Sigmoid colon (tissue), 7 donors: ENCODE data around the gene TCHH. TPM values are rescaled to one million over a fixed set of nuclear protein-coding genes. Genes with fewer than 3 reads are reported as not detected.

ENCODE experiments used
- DNase-seq: peaks from one replicate; pipeline ENCODE4 v3.0.0-alpha.2; 2019
- H3K27ac ChIP-seq, 4 donors: fragments of 200-600 bp; sonication (generic); one replicate each; pipeline ENCODE4 v1.5.1; 2016 to 2019; ENCODE audit warnings: mild to moderate bottlenecking in 1 of 4
- H3K27me3 ChIP-seq, 3 donors: fragments of 200-600 bp; sonication (generic); one replicate each; pipeline ENCODE4 v1.5.1; 2019; ENCODE audit warnings: mild to moderate bottlenecking in 1 of 3
- H3K36me3 ChIP-seq, 4 donors: fragments of 200-600 bp; sonication (generic); one replicate each; pipeline ENCODE4 v1.5.1; 2016 to 2019
- H3K4me1 ChIP-seq, 4 donors: fragments of 200-600 bp; sonication (generic); one replicate each; pipeline ENCODE4 v1.5.1; 2017 to 2019
- H3K4me3 ChIP-seq, 4 donors: fragments of 200-600 bp; sonication (generic); one replicate each; pipeline ENCODE4 v1.5.1; 2017 to 2019; ENCODE audit warnings: mild to moderate bottlenecking in 2 of 4, moderate library complexity in 1 of 4
- H3K9me3 ChIP-seq, 4 donors: fragments of 200-600 bp in 3 of 4; sonication (generic) in 3 of 4; one replicate each; pipeline versions ENCODE4 v1.5.1 to v1.6.1; 2013 to 2019
- EP300 ChIP-seq, 4 donors: sonication (generic); formaldehyde crosslinking; IDR thresholded peaks; one replicate each; pipeline ENCODE4 v1.6.1; 2017; ENCODE audit warnings: antibody characterized with exemption in 4 of 4
- POLR2A ChIP-seq, 2 donors: fragments of 450-650 bp; IDR thresholded peaks; one replicate each; pipeline ENCODE4 v1.6.1; 2016; ENCODE audit warnings: antibody characterized with exemption in 2 of 2, mild to moderate bottlenecking in 2 of 2, moderate library complexity in 2 of 2
- POLR2AphosphoS5 ChIP-seq, 4 donors: sonication (generic); formaldehyde crosslinking; IDR thresholded peaks; one replicate each; pipeline ENCODE4 v1.6.1; 2017; ENCODE audit warnings: antibody characterized with exemption in 4 of 4
- WGBS, 2 donors: extraction: QIAGEN DNeasy Blood & Tissue Kit; methylation state at CpG; one replicate each; pipeline ENCODE4 v1.1.7; 2013; 5-methylcytosine and 5-hydroxymethylcytosine counted together
- intact Hi-C: fragments of 100-400 bp; cut with DNase I; formaldehyde crosslinking; loops from one replicate; pipeline ENCODE4 v1.15.1; 2023
- polyA plus RNA-seq, 3 donors: library from polyadenylated mRNA; stranded (reverse); fragments of 200-250 nt; gene quantifications; one replicate each; pipeline ENCODE4 v1.2.3, GENCODE V29; 2013
- small RNA-seq, 3 donors: library from RNA; depleted of rRNA; stranded (forward); fragments of <200 nt; gene quantifications; one replicate each; pipeline ENCODE3, GENCODE V24; 2016
- total RNA-seq, 4 donors: library from RNA; depleted of rRNA; stranded (reverse); fragments of >200 nt; gene quantifications; one replicate each; pipeline ENCODE4 v1.1.0, GENCODE V29; 2016
- TF ChIP-seq, protein P1 (sequence below), 4 experiments: fragments of 450-650 bp in 3 of 4; fragments of 200-600 bp in 1 of 4; IDR thresholded peaks; one replicate each; pipeline ENCODE4 v1.5.1; 2016 to 2019; ENCODE audit warnings: antibody characterized with exemption in 4 of 4, mild to moderate bottlenecking in 3 of 4, moderate library complexity in 2 of 4
- donor health status: healthy with polysubstance abuse.
- donor health status: Bipolar disorder and iron deficiency.
- donor health status: healthy.

TCHH gene
- total and polyA plus RNA-seq, 7 donors = under 0.01 to 0.28 (median 0.13) TPM; not detected in 3

DNA sequence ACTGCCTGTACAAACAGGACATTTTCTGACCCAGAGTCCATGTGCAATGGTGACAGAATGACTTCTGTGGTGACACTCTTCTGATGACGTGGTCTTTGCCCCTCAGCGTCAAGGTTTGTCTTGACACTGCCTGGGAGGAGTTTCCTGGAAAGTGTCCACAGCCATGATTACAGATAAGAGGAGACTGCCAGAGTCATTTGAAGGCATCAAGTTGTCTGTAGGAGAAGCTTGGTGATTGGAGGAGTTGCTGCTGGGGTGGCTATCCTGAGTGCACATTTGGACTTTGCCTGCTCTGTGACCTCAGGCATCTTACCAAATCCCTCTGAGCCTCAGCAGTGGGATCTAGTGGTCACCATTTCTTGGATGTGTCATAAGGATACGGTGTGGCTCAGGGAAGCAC, 44.1 kb downstream of the TCHH start:
- DNase-seq = no peak
- Histone ChIP-seq H3K27ac (no peak overlapping the region), H3K4me1 (no peaks in the 10 kb centered on the region), H3K27me3 (peaks cover 0 to 5% (median 0%) of the 10 kb centered on the region in 3 donors), H3K4me3 (no peak overlapping the region), H3K36me3 (no peaks in the 10 kb centered on the region), H3K9me3 (no peaks in the 10 kb centered on the region)
- no peak for TF ChIP-seq POLR2AphosphoS5 (IDR thresholded peaks at IDR 0.05)
- TF ChIP-seq POLR2A (IDR thresholded peaks at IDR 0.05) = no peak
- TF ChIP-seq EP300 (IDR thresholded peaks at IDR 0.05) = no peak
- TF ChIP-seq, protein P1, sequence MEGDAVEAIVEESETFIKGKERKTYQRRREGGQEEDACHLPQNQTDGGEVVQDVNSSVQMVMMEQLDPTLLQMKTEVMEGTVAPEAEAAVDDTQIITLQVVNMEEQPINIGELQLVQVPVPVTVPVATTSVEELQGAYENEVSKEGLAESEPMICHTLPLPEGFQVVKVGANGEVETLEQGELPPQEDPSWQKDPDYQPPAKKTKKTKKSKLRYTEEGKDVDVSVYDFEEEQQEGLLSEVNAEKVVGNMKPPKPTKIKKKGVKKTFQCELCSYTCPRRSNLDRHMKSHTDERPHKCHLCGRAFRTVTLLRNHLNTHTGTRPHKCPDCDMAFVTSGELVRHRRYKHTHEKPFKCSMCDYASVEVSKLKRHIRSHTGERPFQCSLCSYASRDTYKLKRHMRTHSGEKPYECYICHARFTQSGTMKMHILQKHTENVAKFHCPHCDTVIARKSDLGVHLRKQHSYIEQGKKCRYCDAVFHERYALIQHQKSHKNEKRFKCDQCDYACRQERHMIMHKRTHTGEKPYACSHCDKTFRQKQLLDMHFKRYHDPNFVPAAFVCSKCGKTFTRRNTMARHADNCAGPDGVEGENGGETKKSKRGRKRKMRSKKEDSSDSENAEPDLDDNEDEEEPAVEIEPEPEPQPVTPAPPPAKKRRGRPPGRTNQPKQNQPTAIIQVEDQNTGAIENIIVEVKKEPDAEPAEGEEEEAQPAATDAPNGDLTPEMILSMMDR (IDR thresholded peaks at IDR 0.05) = no peak
- intact Hi-C loops = no loop called here
- WGBS, 2 donors = 58 to 74% methylated on average over 3 of the region's 3 CpGs

DNA sequence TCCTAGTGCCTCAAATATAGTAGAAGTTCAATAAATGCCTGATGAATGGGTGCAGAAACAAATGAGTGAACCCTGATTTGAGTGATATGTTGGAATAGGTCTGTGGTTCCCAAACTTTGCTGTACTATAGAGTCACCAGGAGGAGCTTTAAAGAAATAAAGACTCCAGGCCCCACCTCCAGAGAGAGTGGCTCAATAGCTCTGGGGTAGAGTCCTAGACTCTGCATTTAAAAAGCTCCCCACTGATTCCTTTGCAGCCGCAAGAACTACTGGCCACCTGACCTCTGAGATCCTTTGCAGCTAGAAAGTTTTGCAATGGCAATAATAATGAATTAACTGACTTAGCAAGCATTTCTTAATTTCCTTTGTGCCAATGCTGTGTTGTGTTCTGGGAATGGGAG, 47.3 kb downstream of the TCHH start:
- H3K27ac ChIP-seq = no peak overlapping the region
- H3K36me3 ChIP-seq = no peaks in the 10 kb centered on the region
- H3K27me3 ChIP-seq = peaks cover 0 to under 1% (median 0%) of the 10 kb centered on the region in 3 donors
- intact Hi-C loops = no loop called here
- no peaks in the 10 kb centered on the region for H3K4me1 ChIP-seq
- H3K9me3 ChIP-seq = no peaks in the 10 kb centered on the region
- DNase-seq = no peak
- WGBS, 2 donors = 71 to 77% methylated on average over 1 of the region's 1 CpG
- H3K4me3 ChIP-seq = no peak overlapping the region
- TF ChIP-seq POLR2AphosphoS5 (IDR thresholded peaks at IDR 0.05) = no peak
- TF ChIP-seq POLR2A (IDR thresholded peaks at IDR 0.05) = no peak
- TF ChIP-seq EP300 (IDR thresholded peaks at IDR 0.05) = no peak

DNA sequence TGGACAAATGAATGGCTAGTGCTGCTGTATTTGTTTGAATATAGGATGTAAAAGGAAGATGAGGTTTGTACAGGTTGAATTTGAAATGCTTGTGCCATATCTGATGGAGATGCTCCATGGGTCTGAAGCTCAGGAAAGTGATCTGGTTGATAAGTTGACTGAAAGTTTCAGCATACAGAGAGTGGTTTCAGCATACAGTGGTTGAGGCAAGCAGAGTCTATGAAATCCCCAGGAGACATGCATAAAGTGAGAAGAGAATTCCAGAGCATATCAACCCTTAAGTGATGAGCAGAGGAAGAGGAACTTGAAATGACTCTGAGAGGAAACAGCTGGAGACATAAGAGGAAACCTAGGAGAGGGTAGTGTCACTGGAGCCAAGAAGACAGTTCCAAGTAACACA, 48.1 kb downstream of the TCHH start:
- intact Hi-C loops = no loop called here
- Histone ChIP-seq H3K4me3 (no peak overlapping the region), H3K9me3 (no peaks in the 10 kb centered on the region), H3K4me1 (no peaks in the 10 kb centered on the region), H3K36me3 (no peaks in the 10 kb centered on the region), H3K27me3 (no peaks in the 10 kb centered on the region), H3K27ac (no peak overlapping the region)
- no peak for TF ChIP-seq POLR2A (IDR thresholded peaks at IDR 0.05)
- TF ChIP-seq, protein P1 (IDR thresholded peaks at IDR 0.05) = no peak
- TF ChIP-seq POLR2AphosphoS5 (IDR thresholded peaks at IDR 0.05) = no peak
- no peak for TF ChIP-seq EP300 (IDR thresholded peaks at IDR 0.05)
- DNase-seq = no peak

DNA sequence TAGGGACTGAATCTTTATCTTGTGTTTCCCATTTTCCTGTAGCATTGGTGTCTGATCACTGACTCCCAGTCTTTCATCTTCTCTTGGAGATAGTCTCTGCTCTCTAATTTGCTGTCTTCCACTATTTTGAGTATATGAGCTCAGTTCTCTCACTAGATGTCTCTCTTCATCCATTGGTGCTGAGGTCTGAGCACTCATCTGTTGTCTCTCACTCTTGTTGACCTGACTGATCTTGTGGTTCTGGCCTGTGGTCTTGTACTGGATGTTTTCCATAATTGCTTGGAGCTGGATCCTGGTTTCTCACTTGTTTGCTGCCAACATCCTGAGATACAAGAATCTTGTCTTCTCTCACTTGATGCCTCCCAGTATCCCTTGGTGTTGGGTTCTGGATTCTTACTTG, 53.3 kb downstream of the TCHH start:
- Histone ChIP-seq H3K27me3 (peaks cover 0 to 2% (median 0%) of the 10 kb centered on the region in 3 donors), H3K27ac (no peak overlapping the region), H3K36me3 (no peaks in the 10 kb centered on the region), H3K4me3 (no peak overlapping the region), H3K9me3 (no peaks in the 10 kb centered on the region), H3K4me1 (no peaks in the 10 kb centered on the region)
- intact Hi-C loops = no loop called here
- DNase-seq = no peak
- TF ChIP-seq POLR2A (IDR thresholded peaks at IDR 0.05) (no peak), POLR2AphosphoS5 (IDR thresholded peaks at IDR 0.05) (no peak), EP300 (IDR thresholded peaks at IDR 0.05) (no peak)
- TF ChIP-seq, protein P1 (IDR thresholded peaks at IDR 0.05) = no peak

Small RNAs within 50 kb of the gene (small RNA-seq; reads per million reads assigned to genes)
- 0 reads per million in 3 donors for gene SPTLC1P4

Other genes with a start within 250 kb of the TCHH start
- gene THEM4, start 205.9 kb downstream of the TCHH start, total RNA-seq = 10 to 100 TPM; 16.1 to 21.9 (median 17.3) TPM
- 10 to 100 TPM in 1 of 3 donors, 1 to 10 TPM in 2; 4.9 to 13.5 (median 5.4) TPM for gene THEM4, start 205.9 kb downstream of the TCHH start, polyA plus RNA-seq
- 10 to 100 TPM; 20.2 to 57.9 (median 43.0) TPM for gene S100A10, start 121.6 kb downstream of the TCHH start, total RNA-seq
- 1,000 to 10,000 TPM; 1,087 to 1,816 (median 1,723) TPM for gene S100A10, start 121.6 kb downstream of the TCHH start, polyA plus RNA-seq
- 100 to 1,000 TPM in 3 of 4 donors, 10 to 100 TPM in 1; 92.6 to 156 (median 109) TPM for gene S100A11, start 78.4 kb downstream of the TCHH start, total RNA-seq
- 100 to 1,000 TPM; 371 to 633 (median 478) TPM for gene S100A11, start 78.4 kb downstream of the TCHH start, polyA plus RNA-seq
- not detected for gene TCHHL1, start 26.4 kb downstream of the TCHH start, total RNA-seq
- not detected for gene TCHHL1, start 26.4 kb downstream of the TCHH start, polyA plus RNA-seq
- not detected for gene RPTN, start 43.8 kb upstream of the TCHH start, total RNA-seq
- gene RPTN, start 43.8 kb upstream of the TCHH start, polyA plus RNA-seq = not detected
- not detected for gene HRNR, start 108.7 kb upstream of the TCHH start, total RNA-seq
- gene HRNR, start 108.7 kb upstream of the TCHH start, polyA plus RNA-seq = under 1 TPM in 1 of 3 donors, not detected in 2; under 0.01 TPM
- not detected for gene FLG, start 209.8 kb upstream of the TCHH start, total RNA-seq
- under 1 TPM in 2 of 3 donors, not detected in 1; under 0.01 to 0.01 TPM for gene FLG, start 209.8 kb upstream of the TCHH start, polyA plus RNA-seq
- gene FLG2, start 244.6 kb upstream of the TCHH start, total RNA-seq = not detected
- not detected for gene FLG2, start 244.6 kb upstream of the TCHH start, polyA plus RNA-seq